ENCODE measurements around the gene XYLT1. TPM values are rescaled to one million over a fixed set of nuclear protein-coding genes. Genes with fewer than 3 reads are reported as not detected.

The XYLT1 gene
- polyA plus RNA-seq, 1 donor (not counting 4 experiments of a cell fraction or from before 2014, with no cell fraction given), result 4.4 TPM

DNA sequence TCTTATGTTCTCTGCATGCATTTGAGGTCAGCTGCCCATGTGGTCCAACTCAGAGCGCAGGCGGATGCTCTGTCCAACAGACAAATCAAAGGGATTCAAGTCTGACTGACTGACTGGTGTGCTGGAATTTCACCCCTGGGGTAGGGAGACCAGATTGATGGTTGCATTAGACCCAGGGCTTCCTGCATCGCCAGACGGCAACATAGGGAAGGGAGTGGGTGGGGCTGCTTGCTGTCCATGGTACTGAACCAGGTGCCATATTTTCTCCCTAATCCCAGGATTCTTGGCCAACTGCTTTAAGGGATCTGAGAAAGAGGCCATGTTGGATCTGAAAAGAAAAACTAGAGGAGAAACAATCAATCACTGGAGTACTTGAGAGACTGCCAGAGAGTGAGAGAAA, 332.0 kb downstream of the XYLT1 start:
- no peak overlapping the region for H3K27ac ChIP-seq (ENCODE audit: control insufficient read depth, insufficient read depth, low read length)
- no peaks in the 10 kb centered on the region for H4K20me1 ChIP-seq (ENCODE audit: control insufficient read depth, extremely low read depth, insufficient read depth, low read length)
- no peak overlapping the region for H3K9ac ChIP-seq (ENCODE audit: control insufficient read depth, extremely low read depth, insufficient read depth, low read length)
- DNase-seq (ENCODE audit: low read depth, low spot score) (no peak), FAIRE-seq (no peak)
- H3K36me3 ChIP-seq (ENCODE audit: control insufficient read depth in 2 of 2, extremely low read depth in 1 of 2, insufficient read depth in 2 of 2, low read length in 2 of 2), result no peaks in the 10 kb centered on the region
- dilution Hi-C loops (cut with MboI; ENCODE audit: extremely low pct_ligation_motif_present, low sequenced_read_pairs), result no loop called here
- no peaks in the 10 kb centered on the region for H3K79me2 ChIP-seq (ENCODE audit: control insufficient read depth, insufficient read depth, low read length)
- H3K4me3 ChIP-seq (ENCODE audit: control insufficient read depth in 2 of 3, extremely low read depth in 1 of 3, insufficient read depth in 2 of 3, low read depth in 1 of 3, low read length in 3 of 3), result no peak overlapping the region
- no peak for TF ChIP-seq EZH2 (IDR thresholded peaks at IDR 0.05; ENCODE audit: low read length)
- TF ChIP-seq, protein P1, sequence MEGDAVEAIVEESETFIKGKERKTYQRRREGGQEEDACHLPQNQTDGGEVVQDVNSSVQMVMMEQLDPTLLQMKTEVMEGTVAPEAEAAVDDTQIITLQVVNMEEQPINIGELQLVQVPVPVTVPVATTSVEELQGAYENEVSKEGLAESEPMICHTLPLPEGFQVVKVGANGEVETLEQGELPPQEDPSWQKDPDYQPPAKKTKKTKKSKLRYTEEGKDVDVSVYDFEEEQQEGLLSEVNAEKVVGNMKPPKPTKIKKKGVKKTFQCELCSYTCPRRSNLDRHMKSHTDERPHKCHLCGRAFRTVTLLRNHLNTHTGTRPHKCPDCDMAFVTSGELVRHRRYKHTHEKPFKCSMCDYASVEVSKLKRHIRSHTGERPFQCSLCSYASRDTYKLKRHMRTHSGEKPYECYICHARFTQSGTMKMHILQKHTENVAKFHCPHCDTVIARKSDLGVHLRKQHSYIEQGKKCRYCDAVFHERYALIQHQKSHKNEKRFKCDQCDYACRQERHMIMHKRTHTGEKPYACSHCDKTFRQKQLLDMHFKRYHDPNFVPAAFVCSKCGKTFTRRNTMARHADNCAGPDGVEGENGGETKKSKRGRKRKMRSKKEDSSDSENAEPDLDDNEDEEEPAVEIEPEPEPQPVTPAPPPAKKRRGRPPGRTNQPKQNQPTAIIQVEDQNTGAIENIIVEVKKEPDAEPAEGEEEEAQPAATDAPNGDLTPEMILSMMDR (optimal IDR thresholded peaks at IDR 0.05 in 1 of 3, IDR thresholded peaks at IDR 0.05 in 1 of 3, conservative IDR thresholded peaks at IDR 0.05 in 1 of 3; ENCODE audit: extremely low read depth in 1 of 3, insufficient read depth in 2 of 3, low read length in 3 of 3), result no peak
- H3K4me1 ChIP-seq (ENCODE audit: control insufficient read depth, extremely low read depth, insufficient read depth, low read length), result no peaks in the 10 kb centered on the region
- no peaks in the 10 kb centered on the region for H3K27me3 ChIP-seq (ENCODE audit: control insufficient read depth, extremely low read depth, insufficient read depth, low read length)
- H2AFZ ChIP-seq (ENCODE audit: control insufficient read depth, low read length), result no peak overlapping the region
- H3K9me3 ChIP-seq (ENCODE audit: control insufficient read depth, low read depth, low read length), result no peaks in the 10 kb centered on the region
- no peak overlapping the region for H3K4me2 ChIP-seq (ENCODE audit: control insufficient read depth, extremely low read depth, insufficient read depth, low read depth, low read length)
- no peaks in the 10 kb centered on the region for H3K9me1 ChIP-seq (ENCODE audit: control insufficient read depth, extremely low read depth, insufficient read depth, low read length)

DNA sequence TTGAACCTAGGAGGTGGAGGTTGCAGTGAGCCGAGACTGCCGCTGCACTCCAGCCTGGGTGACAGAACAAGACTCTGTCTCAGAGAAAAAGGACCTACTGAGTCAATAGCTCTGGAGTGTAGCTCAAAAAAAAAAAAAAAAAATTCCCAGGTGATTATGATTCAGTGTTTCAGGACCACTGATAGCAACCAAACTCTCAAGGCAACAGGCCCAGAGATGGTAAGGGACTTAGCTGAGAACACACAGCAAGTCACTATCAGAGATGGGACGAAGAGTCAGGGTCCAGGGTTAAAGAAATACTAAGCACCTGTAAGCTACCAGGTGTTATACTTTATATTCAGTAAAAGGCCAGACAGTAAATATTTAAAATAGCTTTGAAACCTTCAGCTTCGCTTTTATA, 335.3 kb downstream of the XYLT1 start:
- no peak overlapping the region for H2AFZ ChIP-seq (ENCODE audit: control insufficient read depth, low read length)
- dilution Hi-C loops (cut with MboI; ENCODE audit: extremely low pct_ligation_motif_present, low sequenced_read_pairs), result no loop called here
- no peak for DNase-seq (ENCODE audit: low read depth, low spot score)
- H3K4me2 ChIP-seq (ENCODE audit: control insufficient read depth, extremely low read depth, insufficient read depth, low read depth, low read length), result no peak overlapping the region
- no peaks in the 10 kb centered on the region for H4K20me1 ChIP-seq (ENCODE audit: control insufficient read depth, extremely low read depth, insufficient read depth, low read length)
- FAIRE-seq, result no peak
- H3K36me3 ChIP-seq (ENCODE audit: control insufficient read depth in 2 of 2, extremely low read depth in 1 of 2, insufficient read depth in 2 of 2, low read length in 2 of 2), result no peaks in the 10 kb centered on the region
- no peak overlapping the region for H3K9ac ChIP-seq (ENCODE audit: control insufficient read depth, extremely low read depth, insufficient read depth, low read length)
- H3K9me3 ChIP-seq (ENCODE audit: control insufficient read depth, low read depth, low read length), result no peaks in the 10 kb centered on the region
- H3K27me3 ChIP-seq (ENCODE audit: control insufficient read depth, extremely low read depth, insufficient read depth, low read length), result no peaks in the 10 kb centered on the region
- no peak overlapping the region for H3K4me3 ChIP-seq (ENCODE audit: control insufficient read depth in 2 of 3, extremely low read depth in 1 of 3, insufficient read depth in 2 of 3, low read depth in 1 of 3, low read length in 3 of 3)
- H3K4me1 ChIP-seq (ENCODE audit: control insufficient read depth, extremely low read depth, insufficient read depth, low read length), result no peaks in the 10 kb centered on the region
- no peak overlapping the region for H3K27ac ChIP-seq (ENCODE audit: control insufficient read depth, insufficient read depth, low read length)
- no peak for TF ChIP-seq EZH2 (IDR thresholded peaks at IDR 0.05; ENCODE audit: low read length)
- TF ChIP-seq, protein P1 (optimal IDR thresholded peaks at IDR 0.05 in 1 of 3, IDR thresholded peaks at IDR 0.05 in 1 of 3, conservative IDR thresholded peaks at IDR 0.05 in 1 of 3; ENCODE audit: extremely low read depth in 1 of 3, insufficient read depth in 2 of 3, low read length in 3 of 3), result no peak
- no peaks in the 10 kb centered on the region for H3K9me1 ChIP-seq (ENCODE audit: control insufficient read depth, extremely low read depth, insufficient read depth, low read length)
- H3K79me2 ChIP-seq (ENCODE audit: control insufficient read depth, insufficient read depth, low read length), result no peaks in the 10 kb centered on the region
